Peyer's patch (tissue), 4 donors: ENCODE results near the gene TP73.

Source experiments
- CTCF ChIP-seq, 6 experiments: fragments of 450-650 bp in 4 of 6; fragments of 200-600 bp in 2 of 6; sonication (generic) in 1 of 6; IDR thresholded peaks; one replicate each; pipeline ENCODE4 v1.5.1; 2017 to 2019; ENCODE audit warnings: antibody characterized with exemption in 6 of 6, mild to moderate bottlenecking in 3 of 6, moderate library complexity in 1 of 6
- POLR2A ChIP-seq, 2 donors: fragments of 450-650 bp; IDR thresholded peaks; one replicate each; pipeline ENCODE4 v1.5.1; 2017; ENCODE audit warnings: antibody characterized with exemption in 2 of 2, mild to moderate bottlenecking in 2 of 2, moderate library complexity in 2 of 2

GRCh38 chr1:3673381-3674099 lies 21.2 kb downstream of the TP73 start:
- peak in 3 of 6 experiments; percentile 10 to 43 (median 41) for TF ChIP-seq CTCF (IDR thresholded peaks at IDR 0.05)
- TF ChIP-seq POLR2A (IDR thresholded peaks at IDR 0.05): no peak
